Measurements from ENCODE around the gene FARP2.

The FARP2 gene

GRCh38 chr2:241354668-241355658, 1.1 kb upstream of the FARP2 start (continued):
- TF ChIP-seq HIC1 (tag by site-specific recombination; IDR thresholded peaks at IDR 0.05) (no peak), ZNF16 (tag by site-specific recombination; IDR thresholded peaks at IDR 0.05; ENCODE audit: low read depth) (no peak), ZNF362 (tag by site-specific recombination; IDR thresholded peaks at IDR 0.05) (no peak), CTCF (tag by site-specific recombination; IDR thresholded peaks at IDR 0.05) (peak; percentile 64), PRDM1 (tag by site-specific recombination; IDR thresholded peaks at IDR 0.05) (0 out of 2 replicates have a peak, but pooled peaks have one; percentile 36), ZNF449 (tag by site-specific recombination; IDR thresholded peaks at IDR 0.05) (peak; percentile 86), ZNF311 (tag by site-specific recombination; IDR thresholded peaks at IDR 0.05; ENCODE audit: borderline replicate concordance) (no peak), ZNF202 (tag by site-specific recombination; IDR thresholded peaks at IDR 0.05; ENCODE audit: borderline replicate concordance) (no peak), ZNF341 (tag by site-specific recombination; IDR thresholded peaks at IDR 0.05; ENCODE audit: low read depth) (peak; percentile 84), ZNF184 (tag by site-specific recombination; IDR thresholded peaks at IDR 0.05) (no peak), ZNF280C (tag by site-specific recombination; IDR thresholded peaks at IDR 0.05) (no peak), MZF1 (tag by site-specific recombination; IDR thresholded peaks at IDR 0.05; ENCODE audit: borderline replicate concordance) (no peak), ZNF548 (tag by site-specific recombination; IDR thresholded peaks at IDR 0.05) (no peak), ZNF132 (tag by site-specific recombination; IDR thresholded peaks at IDR 0.05; ENCODE audit: borderline replicate concordance) (no peak), PRDM10 (tag by site-specific recombination; IDR thresholded peaks at IDR 0.05) (peak; percentile 31; the same call in 1 of the 2 replicates), GLIS1 (tag by site-specific recombination; IDR thresholded peaks at IDR 0.05) (no peak), ZNF791 (tag by site-specific recombination; IDR thresholded peaks at IDR 0.05) (no peak), INSM2 (tag by site-specific recombination; IDR thresholded peaks at IDR 0.05) (no peak), RBAK (tag by site-specific recombination; IDR thresholded peaks at IDR 0.05) (no peak), ZNF830 (tag by site-specific recombination; IDR thresholded peaks at IDR 0.05; ENCODE audit: low read depth) (no peak), ZNF629 (tag by site-specific recombination; IDR thresholded peaks at IDR 0.05) (peak; percentile 31), ZNF138 (tag by site-specific recombination; IDR thresholded peaks at IDR 0.05; ENCODE audit: borderline replicate concordance) (no peak), ZFP41 (tag by site-specific recombination; IDR thresholded peaks at IDR 0.05; ENCODE audit: borderline replicate concordance) (no peak)

Data from HEK293 (cell line).